ENCODE results near the gene ADRA1B. TPM values are rescaled to one million over a fixed set of nuclear protein-coding genes. Genes with fewer than 3 reads are reported as not detected.

Gene ADRA1B
- polyA plus RNA-seq, 3 donors: not detected

DNA sequence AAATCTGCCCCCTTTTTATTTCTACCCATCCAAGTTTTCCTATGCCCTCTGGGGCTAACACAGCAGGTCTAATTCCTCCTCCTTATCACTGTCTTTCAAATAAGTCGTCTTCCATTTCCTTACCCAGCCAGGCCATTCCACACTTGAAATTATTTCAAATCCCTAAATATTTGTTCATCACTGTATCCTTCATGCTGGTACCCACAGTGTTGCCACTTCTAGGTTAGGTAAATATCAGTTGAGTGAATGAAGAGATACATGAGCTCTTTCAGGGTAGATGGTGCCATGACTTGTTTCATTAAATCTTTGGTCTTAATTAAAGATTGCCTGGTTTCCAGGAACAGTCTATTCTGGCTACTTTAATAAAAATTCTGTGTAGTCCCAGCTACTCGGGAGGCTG lies 35.6 kb upstream of the ADRA1B start:
- no peaks in the 10 kb centered on the region for H4K20me1 ChIP-seq (ENCODE audit: insufficient read depth, low read length)
- no peaks in the 10 kb centered on the region for H3K4me1 ChIP-seq (ENCODE audit: control insufficient read depth in 1 of 2, insufficient read depth in 2 of 2, low read length in 2 of 2)
- no peak overlapping the region for H2AFZ ChIP-seq (ENCODE audit: insufficient read depth, low read depth, low read length, poor library complexity, severe bottlenecking)
- H3K4me1 Mint-ChIP-seq: peaks cover 9% of the 10 kb centered on the region
- H3K27ac Mint-ChIP-seq: no peak overlapping the region
- peaks cover 0 to 3% (median 2%) of the 10 kb centered on the region in 3 donors for H3K27me3 Mint-ChIP-seq (ENCODE audit: low read depth in 3 of 3)
- no peaks in the 10 kb centered on the region for H3K36me3 ChIP-seq (replicated peaks in 1 of 2; ENCODE audit: control insufficient read depth in 1 of 2, insufficient read depth in 2 of 2, low read length in 2 of 2)
- no peak for DNase-seq
- no peak overlapping the region for H3K4me3 Mint-ChIP-seq
- H3K27me3 ChIP-seq (ENCODE audit: control insufficient read depth in 2 of 2, insufficient read depth in 2 of 2, low read length in 2 of 2): peaks cover 0 to 4% of the 10 kb centered on the region in 2 donors
- no peak overlapping the region for H3K4me3 ChIP-seq (replicated peaks in 1 of 3; ENCODE audit: low read depth in 2 of 3, low read length in 3 of 3)
- H3K36me3 Mint-ChIP-seq: no peaks in the 10 kb centered on the region
- no peaks in the 10 kb centered on the region for H3K79me2 ChIP-seq (ENCODE audit: insufficient read depth, low read length)
- no peak overlapping the region for H3K9ac ChIP-seq (ENCODE audit: insufficient read depth, low read length, poor library complexity, severe bottlenecking)
- H3K4me2 ChIP-seq (replicated peaks; ENCODE audit: extremely low read depth, low read length, poor library complexity, severe bottlenecking): no peak overlapping the region
- intact Hi-C loops (cut with micrococcal nuclease): no loop called here
- H3K9me3 ChIP-seq (replicated peaks in 1 of 2; ENCODE audit: control insufficient read depth in 1 of 2, insufficient read depth in 1 of 2, low read length in 2 of 2): no peaks in the 10 kb centered on the region
- no peak overlapping the region for H3K27ac ChIP-seq (ENCODE audit: low read depth in 1 of 2, low read length in 2 of 2)
- TF ChIP-seq, protein P1, sequence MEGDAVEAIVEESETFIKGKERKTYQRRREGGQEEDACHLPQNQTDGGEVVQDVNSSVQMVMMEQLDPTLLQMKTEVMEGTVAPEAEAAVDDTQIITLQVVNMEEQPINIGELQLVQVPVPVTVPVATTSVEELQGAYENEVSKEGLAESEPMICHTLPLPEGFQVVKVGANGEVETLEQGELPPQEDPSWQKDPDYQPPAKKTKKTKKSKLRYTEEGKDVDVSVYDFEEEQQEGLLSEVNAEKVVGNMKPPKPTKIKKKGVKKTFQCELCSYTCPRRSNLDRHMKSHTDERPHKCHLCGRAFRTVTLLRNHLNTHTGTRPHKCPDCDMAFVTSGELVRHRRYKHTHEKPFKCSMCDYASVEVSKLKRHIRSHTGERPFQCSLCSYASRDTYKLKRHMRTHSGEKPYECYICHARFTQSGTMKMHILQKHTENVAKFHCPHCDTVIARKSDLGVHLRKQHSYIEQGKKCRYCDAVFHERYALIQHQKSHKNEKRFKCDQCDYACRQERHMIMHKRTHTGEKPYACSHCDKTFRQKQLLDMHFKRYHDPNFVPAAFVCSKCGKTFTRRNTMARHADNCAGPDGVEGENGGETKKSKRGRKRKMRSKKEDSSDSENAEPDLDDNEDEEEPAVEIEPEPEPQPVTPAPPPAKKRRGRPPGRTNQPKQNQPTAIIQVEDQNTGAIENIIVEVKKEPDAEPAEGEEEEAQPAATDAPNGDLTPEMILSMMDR (IDR thresholded peaks at IDR 0.05): no peak
- peaks cover 0 to 2% (median 0%) of the 10 kb centered on the region in 7 donors for H3K9me3 Mint-ChIP-seq
- no CpG with 5 or more reads among the region's 2 CpGs for WGBS (ENCODE audit: insufficient coverage)

DNA sequence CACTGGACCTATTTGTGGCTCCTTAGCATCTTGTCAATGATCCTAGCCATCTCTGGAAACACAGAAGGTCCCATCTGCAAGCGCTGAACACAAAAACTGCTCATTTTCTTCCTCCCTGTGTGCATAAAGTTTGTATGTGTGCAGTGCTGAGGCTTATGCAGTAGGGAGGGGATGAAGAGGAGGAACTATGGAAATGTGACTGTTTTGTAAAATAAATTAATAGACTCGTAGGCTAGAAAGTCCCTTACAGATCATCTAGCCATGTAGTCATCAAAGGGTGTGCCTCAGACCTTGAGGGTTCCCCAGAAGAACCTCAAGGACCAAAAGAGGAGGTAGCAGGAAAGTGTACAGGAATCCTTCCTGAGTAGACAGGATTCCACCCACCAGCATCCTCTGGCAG lies 34.3 kb upstream of the ADRA1B start:
- H3K4me2 ChIP-seq (replicated peaks; ENCODE audit: extremely low read depth, low read length, poor library complexity, severe bottlenecking): no peak overlapping the region
- H3K4me3 ChIP-seq (replicated peaks in 1 of 3; ENCODE audit: low read depth in 2 of 3, low read length in 3 of 3): no peak overlapping the region
- no peaks in the 10 kb centered on the region for H3K9me3 ChIP-seq (replicated peaks in 1 of 2; ENCODE audit: control insufficient read depth in 1 of 2, insufficient read depth in 1 of 2, low read length in 2 of 2)
- no peak overlapping the region for H2AFZ ChIP-seq (ENCODE audit: insufficient read depth, low read depth, low read length, poor library complexity, severe bottlenecking)
- no peak overlapping the region for H3K27ac ChIP-seq (ENCODE audit: low read depth in 1 of 2, low read length in 2 of 2)
- intact Hi-C loops (cut with micrococcal nuclease): no loop called here
- no peaks in the 10 kb centered on the region for H3K79me2 ChIP-seq (ENCODE audit: insufficient read depth, low read length)
- TF ChIP-seq, protein P1 (IDR thresholded peaks at IDR 0.05): no peak
- no peaks in the 10 kb centered on the region for H4K20me1 ChIP-seq (ENCODE audit: insufficient read depth, low read length)
- H3K27me3 Mint-ChIP-seq (ENCODE audit: low read depth in 3 of 3): peaks cover 0 to 3% (median 3%) of the 10 kb centered on the region in 3 donors
- no peak for DNase-seq
- WGBS (ENCODE audit: insufficient coverage): 100% methylated on average over 1 of the region's 2 CpGs
- no peak overlapping the region for H3K27ac Mint-ChIP-seq
- no peaks in the 10 kb centered on the region for H3K4me1 ChIP-seq (ENCODE audit: control insufficient read depth in 1 of 2, insufficient read depth in 2 of 2, low read length in 2 of 2)
- H3K9ac ChIP-seq (ENCODE audit: insufficient read depth, low read length, poor library complexity, severe bottlenecking): no peak overlapping the region
- no peaks in the 10 kb centered on the region for H3K36me3 Mint-ChIP-seq
- peaks cover 0 to 2% (median 0%) of the 10 kb centered on the region in 7 donors for H3K9me3 Mint-ChIP-seq
- H3K4me1 Mint-ChIP-seq: peaks cover 9% of the 10 kb centered on the region
- H3K36me3 ChIP-seq (replicated peaks in 1 of 2; ENCODE audit: control insufficient read depth in 1 of 2, insufficient read depth in 2 of 2, low read length in 2 of 2): no peaks in the 10 kb centered on the region
- peaks cover 0 to 4% of the 10 kb centered on the region in 2 donors for H3K27me3 ChIP-seq (ENCODE audit: control insufficient read depth in 2 of 2, insufficient read depth in 2 of 2, low read length in 2 of 2)
- no peak overlapping the region for H3K4me3 Mint-ChIP-seq
